Cardiac fibroblast (primary cell): Measurements from ENCODE around the gene DLX4.

ENCODE experiments used
- DNase-seq, 2 donors: peaks; one replicate each; pipeline versions ENCODE4 v3.0.0 to v3.0.0-alpha.2; 2010; ENCODE audit warnings: low read depth in 2 of 2
- H3K4me3 ChIP-seq, 2 donors: replicated peaks in 1 of 2; 1 replicate in 1 of 2; 2 replicates in 1 of 2; pipeline ENCODE4 v1.5.1; 2011; ENCODE audit warnings: low read depth in 2 of 2, low read length in 2 of 2, mild to moderate bottlenecking in 2 of 2, moderate library complexity in 1 of 2
- CTCF ChIP-seq: IDR thresholded peaks from one replicate; pipeline ENCODE4 v1.5.1; 2011; ENCODE audit warnings: low read depth, mild to moderate bottlenecking, low read length, inconsistent platforms

Gene DLX4

GRCh38 chr17:49985310-49985990, 16.5 kb downstream of the DLX4 start:
- TF ChIP-seq CTCF = no peak
- no peak overlapping the region for H3K4me3 ChIP-seq
- DNase-seq = no peak

GRCh38 chr17:49986396-49987289, 17.7 kb downstream of the DLX4 start:
- H3K4me3 ChIP-seq = no peak overlapping the region
- DNase-seq = no peak
- TF ChIP-seq CTCF = no peak

GRCh38 chr17:49987290-49987585, 18.2 kb downstream of the DLX4 start:
- no peak for TF ChIP-seq CTCF
- H3K4me3 ChIP-seq = no peak overlapping the region
- no peak for DNase-seq

- DNase-seq = peak in 1 of 2 donors; percentile 50
Measured at GRCh38 chr17:49987681-49988441, 18.9 kb downstream of the DLX4 start.

GRCh38 chr17:49989518-49989880, 20.5 kb downstream of the DLX4 start:
- H3K4me3 ChIP-seq = no peak overlapping the region
- no peak for DNase-seq
- no peak for TF ChIP-seq CTCF

More at GRCh38 chr17:49987681-49988441, 18.9 kb downstream of the DLX4 start:
- TF ChIP-seq CTCF = no peak
- H3K4me3 ChIP-seq = no peak overlapping the region

GRCh38 chr17:49990331-49990730, 21.3 kb downstream of the DLX4 start:
- H3K4me3 ChIP-seq = no peak overlapping the region
- TF ChIP-seq CTCF = no peak
- DNase-seq = no peak
